Activated B cell treated with CpG ODN at 0.5 μM for 24 hours (primary cell): ENCODE results near the gene SLC6A19. TPM values are rescaled to one million over a fixed set of nuclear protein-coding genes. Genes with fewer than 3 reads are reported as not detected.

ENCODE experiments used
- ATAC-seq: fragments of 200-7000 bp; cut with Tn5 transposase; one replicate; pipeline ENCODE4 v1.10.0; 2021; ENCODE audit warnings: low read depth, mild to moderate bottlenecking, moderate library complexity
- CTCF ChIA-PET: fragments of 350-600 bp; sonication (Branson Sonifier 250); formaldehyde crosslinking; loops from one replicate; lab custom pipeline; 2021; ENCODE audit warnings: antibody characterized with exemption; lab: Charles Lee
- POLR2A ChIA-PET: fragments of 350-600 bp; sonication (Branson Sonifier 250); formaldehyde crosslinking; loops from one replicate; lab custom pipeline; 2021; ENCODE audit warnings: antibody characterized with exemption; lab: Charles Lee
- DNase-seq: peaks from one replicate; pipeline ENCODE4 v3.0.0; 2022
- H3K27ac Mint-ChIP-seq: one replicate; pipeline ENCODE4 v1.8.0; 2020; ENCODE audit warnings: mixed read lengths
- H3K27me3 Mint-ChIP-seq: one replicate; pipeline ENCODE4 v1.8.0; 2021; ENCODE audit warnings: mixed read lengths
- H3K36me3 Mint-ChIP-seq: one replicate; pipeline ENCODE4 v1.8.0; 2021; ENCODE audit warnings: low read depth, mixed read lengths
- H3K4me1 Mint-ChIP-seq: one replicate; pipeline ENCODE4 v1.8.0; 2021; ENCODE audit warnings: mixed read lengths
- H3K4me3 Mint-ChIP-seq: one replicate; pipeline ENCODE4 v1.8.0; 2020; ENCODE audit warnings: mild to moderate bottlenecking, mixed read lengths
- H3K9me3 Mint-ChIP-seq: one replicate; pipeline ENCODE4 v1.8.0; 2020; ENCODE audit warnings: mixed read lengths
- intact Hi-C: fragments of 100-400 bp; cut with micrococcal nuclease; formaldehyde crosslinking; loops from one replicate; pipeline ENCODE4 v1.15.1; 2024
- total RNA-seq: library from RNA; stranded (reverse); gene quantifications from 2 replicates; pipeline ENCODE4 v1.2.3, GENCODE V29; 2022
- TF ChIP-seq, protein P1 (sequence below): fragments of 200-600 bp; IDR thresholded peaks from one replicate; pipeline ENCODE4 v1.8.0; 2022; ENCODE audit warnings: antibody characterized with exemption, mild to moderate bottlenecking

Gene SLC6A19
- total RNA-seq, 1 donor from 2014 or later, result not detected

GRCh38 chr5:1220351-1220750 is 19.0 kb downstream of the SLC6A19 start:
- Mint-ChIP-seq H3K4me1 (no peaks in the 10 kb centered on the region), H3K36me3 (no peaks in the 10 kb centered on the region), H3K27ac (no peak overlapping the region), H3K27me3 (peaks cover 12% of the 10 kb centered on the region), H3K4me3 (no peak overlapping the region), H3K9me3 (peaks cover 3% of the 10 kb centered on the region)
- ChIA-PET POLR2A (no interaction called here), CTCF (no interaction called here)
- ATAC-seq (no peak), DNase-seq (no peak)
- TF ChIP-seq, protein P1, sequence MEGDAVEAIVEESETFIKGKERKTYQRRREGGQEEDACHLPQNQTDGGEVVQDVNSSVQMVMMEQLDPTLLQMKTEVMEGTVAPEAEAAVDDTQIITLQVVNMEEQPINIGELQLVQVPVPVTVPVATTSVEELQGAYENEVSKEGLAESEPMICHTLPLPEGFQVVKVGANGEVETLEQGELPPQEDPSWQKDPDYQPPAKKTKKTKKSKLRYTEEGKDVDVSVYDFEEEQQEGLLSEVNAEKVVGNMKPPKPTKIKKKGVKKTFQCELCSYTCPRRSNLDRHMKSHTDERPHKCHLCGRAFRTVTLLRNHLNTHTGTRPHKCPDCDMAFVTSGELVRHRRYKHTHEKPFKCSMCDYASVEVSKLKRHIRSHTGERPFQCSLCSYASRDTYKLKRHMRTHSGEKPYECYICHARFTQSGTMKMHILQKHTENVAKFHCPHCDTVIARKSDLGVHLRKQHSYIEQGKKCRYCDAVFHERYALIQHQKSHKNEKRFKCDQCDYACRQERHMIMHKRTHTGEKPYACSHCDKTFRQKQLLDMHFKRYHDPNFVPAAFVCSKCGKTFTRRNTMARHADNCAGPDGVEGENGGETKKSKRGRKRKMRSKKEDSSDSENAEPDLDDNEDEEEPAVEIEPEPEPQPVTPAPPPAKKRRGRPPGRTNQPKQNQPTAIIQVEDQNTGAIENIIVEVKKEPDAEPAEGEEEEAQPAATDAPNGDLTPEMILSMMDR, result no peak
- intact Hi-C loops, result no loop called here

DNA sequence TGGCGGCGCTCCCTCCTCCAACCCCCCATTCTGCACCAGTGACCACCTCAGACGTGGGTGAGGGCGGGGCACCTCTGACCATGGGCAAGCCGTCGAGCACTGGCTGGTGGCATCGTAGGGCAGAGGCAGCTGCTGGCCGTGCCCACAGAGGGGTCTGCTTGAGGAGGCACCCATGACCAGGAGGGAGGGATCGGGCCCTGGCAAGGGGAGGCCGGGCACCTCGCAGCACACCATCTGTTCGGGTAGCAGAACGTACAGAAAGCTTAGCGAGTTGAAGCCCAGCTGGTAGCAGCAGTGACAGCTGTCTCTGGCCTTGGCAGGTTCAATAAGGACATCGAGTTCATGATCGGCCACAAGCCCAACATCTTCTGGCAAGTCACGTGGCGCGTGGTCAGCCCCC is 19.4 kb downstream of the SLC6A19 start:
- Mint-ChIP-seq H3K4me1 (no peaks in the 10 kb centered on the region), H3K4me3 (no peak overlapping the region), H3K27ac (no peak overlapping the region), H3K36me3 (no peaks in the 10 kb centered on the region), H3K27me3 (peaks cover 7% of the 10 kb centered on the region), H3K9me3 (peaks cover under 1% of the 10 kb centered on the region)
- POLR2A ChIA-PET, result no interaction called here
- CTCF ChIA-PET, result no interaction called here
- TF ChIP-seq, protein P1, result no peak
- no peak for DNase-seq
- ATAC-seq, result no peak
- intact Hi-C loops, result no loop called here

DNA sequence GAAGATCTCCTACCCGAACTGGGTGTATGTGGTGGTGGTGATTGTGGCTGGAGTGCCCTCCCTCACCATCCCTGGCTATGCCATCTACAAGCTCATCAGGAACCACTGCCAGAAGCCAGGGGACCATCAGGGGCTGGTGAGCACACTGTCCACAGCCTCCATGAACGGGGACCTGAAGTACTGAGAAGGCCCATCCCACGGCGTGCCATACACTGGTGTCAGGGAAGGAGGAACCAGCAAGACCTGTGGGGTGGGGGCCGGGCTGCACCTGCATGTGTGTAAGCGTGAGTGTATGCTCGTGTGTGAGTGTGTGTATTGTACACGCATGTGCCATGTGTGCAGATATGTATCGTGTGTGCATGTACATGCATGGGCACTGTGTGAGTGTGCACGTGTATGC is 20.3 kb downstream of the SLC6A19 start:
- no peak for ATAC-seq
- ChIA-PET CTCF (no interaction called here), POLR2A (no interaction called here)
- Mint-ChIP-seq H3K27ac (no peak overlapping the region), H3K4me1 (no peaks in the 10 kb centered on the region), H3K27me3 (peaks cover 6% of the 10 kb centered on the region), H3K36me3 (no peaks in the 10 kb centered on the region), H3K9me3 (no peaks in the 10 kb centered on the region), H3K4me3 (no peak overlapping the region)
- intact Hi-C loops, result no loop called here
- TF ChIP-seq, protein P1, result no peak
- DNase-seq, result no peak

DNA sequence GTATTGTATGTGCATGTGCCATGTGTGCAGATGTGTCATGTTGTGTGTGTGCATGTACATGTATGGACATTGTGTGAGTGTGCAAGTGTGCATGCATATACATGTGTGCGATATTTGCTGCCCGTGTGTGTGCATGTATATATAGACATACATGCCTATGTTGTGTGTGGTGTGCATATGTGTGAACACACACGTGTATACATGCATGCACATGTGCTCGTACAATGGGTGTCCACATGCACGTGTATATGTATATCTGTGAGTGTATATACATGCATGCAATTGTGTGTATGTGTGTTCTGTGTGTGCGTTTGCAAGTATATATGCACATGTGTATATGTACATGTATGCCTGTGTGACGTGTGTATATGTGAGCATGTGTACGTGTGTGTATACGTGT is 20.8 kb downstream of the SLC6A19 start:
- POLR2A ChIA-PET, result no interaction called here
- no peak for ATAC-seq
- no peak overlapping the region for H3K27ac Mint-ChIP-seq

DNA sequence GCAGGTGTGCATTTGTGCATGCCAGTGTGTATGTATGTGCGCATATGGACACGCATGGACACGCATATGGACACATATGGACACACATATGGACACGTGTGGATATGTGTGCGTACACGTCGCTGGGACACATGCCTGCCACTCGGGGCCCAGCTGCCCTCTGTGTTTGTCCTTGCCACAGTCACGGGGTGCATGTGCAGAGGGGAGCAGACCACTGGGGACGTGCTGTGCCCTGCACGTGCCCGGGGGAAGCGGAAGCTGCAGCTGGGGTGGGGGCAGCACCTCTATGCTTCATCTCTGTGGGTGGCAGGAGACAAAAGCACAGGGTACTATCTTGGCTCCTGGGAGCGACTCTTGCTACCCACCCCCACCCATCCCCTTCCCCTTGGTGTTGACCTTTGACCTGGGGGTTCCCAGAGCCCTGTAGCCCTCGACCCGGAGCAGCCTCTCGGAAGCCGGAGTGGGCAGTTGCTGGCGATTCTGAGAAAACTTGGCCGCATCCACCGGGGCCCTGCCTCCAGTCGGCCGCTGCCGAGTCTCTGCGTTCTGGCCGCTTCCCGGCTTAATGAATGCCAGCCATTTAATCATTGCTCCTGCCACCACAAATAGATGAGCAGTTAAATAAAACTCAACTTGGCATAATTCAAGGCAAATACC is 21.4 kb downstream of the SLC6A19 start:
- Mint-ChIP-seq H3K27me3 (peaks cover 10% of the 10 kb centered on the region), H3K4me1 (no peaks in the 10 kb centered on the region)

More for the DNA sequence above, 20.8 kb downstream of the SLC6A19 start:
- Mint-ChIP-seq H3K9me3 (no peaks in the 10 kb centered on the region), H3K4me3 (no peak overlapping the region), H3K36me3 (no peaks in the 10 kb centered on the region), H3K27me3 (peaks cover 6% of the 10 kb centered on the region), H3K4me1 (no peaks in the 10 kb centered on the region)
- CTCF ChIA-PET, result no interaction called here
- DNase-seq, result no peak
- intact Hi-C loops, result no loop called here
- TF ChIP-seq, protein P1, result no peak

More for the DNA sequence above, 21.4 kb downstream of the SLC6A19 start:
- ChIA-PET POLR2A (no interaction called here), CTCF (no interaction called here)
- Mint-ChIP-seq H3K9me3 (no peaks in the 10 kb centered on the region), H3K27ac (no peak overlapping the region), H3K36me3 (no peaks in the 10 kb centered on the region), H3K4me3 (no peak overlapping the region)
- intact Hi-C loops, result no loop called here
- TF ChIP-seq, protein P1, result no peak
- ATAC-seq (no peak), DNase-seq (no peak)
